NK-92 (cell line): ENCODE results near the gene APLF.

Source experiments
- DNase-seq: peaks from one replicate; lab custom pipeline; 2025; ENCODE audit not compliant: unreplicated experiment; lab: John Stamatoyannopoulos, UW

APLF gene, protein sequence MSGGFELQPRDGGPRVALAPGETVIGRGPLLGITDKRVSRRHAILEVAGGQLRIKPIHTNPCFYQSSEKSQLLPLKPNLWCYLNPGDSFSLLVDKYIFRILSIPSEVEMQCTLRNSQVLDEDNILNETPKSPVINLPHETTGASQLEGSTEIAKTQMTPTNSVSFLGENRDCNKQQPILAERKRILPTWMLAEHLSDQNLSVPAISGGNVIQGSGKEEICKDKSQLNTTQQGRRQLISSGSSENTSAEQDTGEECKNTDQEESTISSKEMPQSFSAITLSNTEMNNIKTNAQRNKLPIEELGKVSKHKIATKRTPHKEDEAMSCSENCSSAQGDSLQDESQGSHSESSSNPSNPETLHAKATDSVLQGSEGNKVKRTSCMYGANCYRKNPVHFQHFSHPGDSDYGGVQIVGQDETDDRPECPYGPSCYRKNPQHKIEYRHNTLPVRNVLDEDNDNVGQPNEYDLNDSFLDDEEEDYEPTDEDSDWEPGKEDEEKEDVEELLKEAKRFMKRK

DNA sequence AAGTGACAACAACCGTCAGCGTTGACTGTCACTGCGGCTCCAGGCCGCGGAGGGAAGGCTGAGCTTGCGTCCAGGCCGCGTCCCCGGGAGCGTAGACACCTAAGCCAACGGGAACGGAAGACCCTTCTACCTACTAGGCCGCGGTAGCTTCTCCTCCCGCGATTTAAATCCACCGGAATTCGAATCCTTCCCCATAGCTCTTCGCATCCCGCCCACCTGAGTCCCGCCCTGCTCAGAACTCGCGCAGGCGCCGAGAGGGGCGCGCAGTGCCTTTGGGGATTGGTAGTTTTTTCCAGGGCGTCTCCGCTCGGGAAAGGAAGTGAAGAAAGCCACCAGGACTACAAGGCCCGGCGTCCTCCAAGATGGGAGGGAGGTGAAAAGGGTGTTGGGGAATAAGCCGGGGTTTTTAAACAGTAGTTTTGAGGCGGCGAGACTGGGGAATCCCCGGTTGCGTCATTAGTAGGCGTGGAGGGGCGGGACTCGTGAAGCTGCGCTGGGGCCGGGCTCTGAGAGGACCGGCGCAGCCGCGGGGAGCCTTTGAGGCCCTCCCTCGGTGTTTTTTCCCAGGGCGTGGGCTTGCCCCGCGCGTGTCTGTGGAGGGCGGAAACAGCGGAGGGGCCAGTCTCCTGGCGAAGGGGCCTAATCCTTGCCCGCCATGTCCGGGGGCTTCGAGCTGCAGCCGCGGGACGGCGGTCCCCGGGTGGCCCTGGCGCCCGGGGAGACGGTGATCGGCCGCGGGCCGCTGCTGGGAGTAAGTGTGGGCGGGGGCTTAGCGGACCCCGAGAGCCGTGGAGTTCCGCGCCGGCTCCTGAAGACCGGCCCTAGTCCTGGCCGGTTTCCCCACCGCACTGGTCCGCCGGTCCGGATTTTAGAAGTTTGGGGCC is at the start of gene APLF, which contains the start of gene FBXO48:
TSS of gene APLF (plus strand) at position 509 of the 884 bp plus-strand sequence. CDS start at position 656, 147 bp downstream.
TSS of gene FBXO48 (minus strand) at position 218 of the 884 bp plus-strand sequence. CDS start 2,149 bp downstream, outside the sequence.
- DNase-seq: peak; percentile 96

DNA sequence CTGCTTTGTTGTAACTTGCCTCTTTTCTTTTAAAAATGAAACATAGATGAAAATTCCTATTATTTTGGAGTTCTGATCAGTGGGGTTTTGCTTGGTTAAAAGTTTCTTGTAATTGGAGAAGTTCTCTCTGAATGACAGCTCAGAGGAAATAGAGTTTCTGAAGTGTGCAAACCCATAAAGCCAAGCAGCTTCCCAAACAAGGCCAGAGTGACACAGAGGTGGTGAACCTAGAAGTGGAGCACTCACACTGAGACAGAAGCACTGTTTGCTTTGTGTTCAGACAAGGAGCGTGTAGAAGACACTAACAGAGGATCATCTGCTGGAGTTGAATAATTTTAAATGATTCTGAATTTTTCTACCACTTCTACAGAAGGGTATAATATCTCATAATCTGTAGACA is 49.5 kb upstream of the APLF start:
- no peak for DNase-seq

DNA sequence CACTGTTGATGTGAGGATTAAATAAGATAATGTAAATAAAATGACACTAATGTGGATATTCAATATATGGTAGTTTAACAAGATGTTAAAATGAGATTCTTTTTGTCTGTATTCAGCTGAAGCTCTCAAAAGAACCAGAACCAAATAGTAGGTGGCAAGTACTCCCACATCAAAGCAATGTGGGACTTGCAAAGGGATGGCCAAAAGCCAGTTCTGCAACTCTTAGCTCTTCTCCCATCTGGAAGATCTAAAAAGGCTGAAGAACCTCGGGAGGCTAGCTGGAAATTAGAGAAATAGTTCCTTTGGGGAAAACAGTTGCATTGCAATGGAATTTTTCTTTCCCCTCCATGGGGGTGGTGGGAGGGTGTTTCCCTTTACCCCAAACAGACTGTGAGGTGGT is 49.0 kb upstream of the APLF start:
- no peak for DNase-seq

DNA sequence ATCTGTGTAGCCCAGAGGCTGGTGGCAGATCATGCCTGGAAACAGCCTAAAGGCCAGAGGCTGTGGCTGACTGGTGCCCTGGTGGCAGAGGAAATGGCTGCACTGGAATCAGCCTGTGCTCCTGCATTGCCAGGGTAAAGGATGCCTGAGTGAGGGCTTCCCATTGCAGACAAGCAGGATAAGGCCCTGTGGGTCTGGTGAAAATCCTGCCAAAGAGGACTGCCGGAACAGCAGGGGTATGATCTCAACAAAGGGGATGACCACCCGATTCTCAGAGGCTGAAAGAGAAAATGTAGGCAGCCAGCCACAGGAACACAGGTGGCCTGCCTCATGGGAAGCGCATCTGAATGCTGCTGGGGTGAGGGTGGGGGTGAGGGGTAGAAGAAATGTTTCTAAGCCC is 48.5 kb upstream of the APLF start:
- DNase-seq: no peak

DNA sequence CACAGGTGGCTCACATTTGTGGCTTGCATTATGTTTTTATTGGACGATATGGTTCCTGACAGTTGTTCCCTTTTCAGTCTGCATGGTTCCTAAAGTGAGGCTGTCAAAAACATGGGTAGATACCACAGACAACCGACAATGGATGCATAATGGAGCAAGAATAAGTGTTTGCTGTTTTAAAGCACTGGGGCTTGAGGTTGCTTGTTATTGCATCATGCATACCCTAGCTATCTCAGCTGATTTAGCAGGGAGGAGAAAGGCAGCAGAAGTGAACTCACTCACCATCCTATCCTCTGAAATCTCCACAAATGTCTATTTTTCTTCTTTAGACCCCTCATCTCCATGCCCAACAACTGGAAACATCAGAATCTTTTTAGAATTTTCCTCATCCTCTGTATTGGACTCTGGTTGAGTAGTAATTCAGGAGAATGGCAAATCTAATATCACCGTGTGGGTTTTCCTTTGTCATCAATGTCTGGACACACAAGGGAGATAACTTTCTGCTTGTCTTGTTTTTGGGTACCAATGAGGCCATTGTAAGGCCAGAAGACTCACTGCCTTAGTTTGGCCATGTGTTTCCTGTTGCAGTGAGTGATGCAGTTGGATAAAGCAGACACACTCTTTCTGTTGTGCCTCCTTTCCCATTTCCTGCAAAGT is 47.0 kb upstream of the APLF start:
- no peak for DNase-seq

DNA sequence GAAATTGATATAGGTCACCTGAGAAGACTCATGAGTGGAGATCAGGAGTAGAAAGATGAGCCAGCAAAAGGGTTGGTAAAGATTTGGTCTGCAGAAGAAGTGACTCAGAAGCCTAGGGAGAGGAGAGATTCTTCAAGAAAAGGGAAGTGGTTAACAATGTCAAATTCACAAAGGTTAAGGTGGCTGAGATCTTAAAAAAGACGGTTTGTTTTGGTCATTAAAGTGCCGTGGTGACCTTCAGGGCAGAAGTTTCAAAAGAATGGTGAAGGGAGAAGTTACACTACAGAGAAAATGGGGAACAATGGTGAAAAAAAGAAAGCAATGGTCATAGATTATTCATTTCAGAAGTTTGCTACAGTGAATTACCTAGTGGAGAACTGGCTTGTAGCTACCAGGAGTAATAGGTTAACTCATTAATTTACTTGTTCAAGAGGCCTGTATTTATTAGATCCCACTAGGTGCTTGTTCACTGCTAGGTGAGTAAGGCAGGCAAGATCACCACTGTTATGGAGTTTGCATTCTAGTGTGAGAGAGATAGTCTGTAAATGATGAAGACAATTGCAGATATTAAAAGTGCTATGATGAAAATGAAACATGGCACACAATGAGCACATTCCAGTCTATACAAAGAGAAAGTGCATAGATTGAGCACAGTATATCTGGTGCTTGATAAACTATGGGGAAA is 43.3 kb upstream of the APLF start:
- DNase-seq: no peak

DNA sequence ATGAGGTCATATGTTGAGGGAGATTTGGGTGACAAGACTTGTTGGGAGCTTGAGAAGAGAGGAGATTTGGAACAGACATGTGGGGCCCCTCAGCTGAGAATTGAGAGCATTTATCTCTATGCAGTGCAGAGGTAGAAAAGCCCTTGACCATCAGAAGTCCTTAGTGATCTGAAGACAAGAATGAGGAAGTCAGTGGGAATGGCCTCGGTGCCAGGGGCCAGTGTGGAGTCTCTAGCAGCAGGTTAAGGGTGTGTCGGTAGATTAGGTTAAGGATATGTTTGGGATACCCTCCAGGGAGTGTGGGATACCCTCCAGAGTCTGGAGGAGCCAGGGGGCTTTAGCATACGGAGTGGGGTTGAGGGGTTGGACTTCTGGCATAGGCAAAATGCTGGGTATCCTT is 41.9 kb upstream of the APLF start:
- DNase-seq: no peak

DNA sequence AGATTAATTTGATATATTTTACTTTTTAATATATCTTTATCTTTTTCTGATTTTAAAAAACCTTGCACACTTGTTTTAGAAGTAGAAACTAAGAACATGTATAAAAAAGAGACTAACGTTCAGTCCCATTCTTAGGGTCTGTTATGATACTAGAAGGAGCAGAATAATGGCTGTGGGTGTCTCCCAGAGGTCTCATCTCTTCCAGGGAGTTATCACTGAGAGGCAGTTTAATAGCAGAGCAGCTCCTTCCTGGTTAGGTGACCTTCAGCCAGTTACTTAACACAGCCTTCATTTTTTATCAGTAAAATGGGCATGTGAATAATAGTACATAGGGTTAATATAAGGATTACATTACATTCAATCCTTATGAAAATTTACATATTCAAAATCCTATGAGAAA is 40.9 kb upstream of the APLF start:
- no peak for DNase-seq

DNA sequence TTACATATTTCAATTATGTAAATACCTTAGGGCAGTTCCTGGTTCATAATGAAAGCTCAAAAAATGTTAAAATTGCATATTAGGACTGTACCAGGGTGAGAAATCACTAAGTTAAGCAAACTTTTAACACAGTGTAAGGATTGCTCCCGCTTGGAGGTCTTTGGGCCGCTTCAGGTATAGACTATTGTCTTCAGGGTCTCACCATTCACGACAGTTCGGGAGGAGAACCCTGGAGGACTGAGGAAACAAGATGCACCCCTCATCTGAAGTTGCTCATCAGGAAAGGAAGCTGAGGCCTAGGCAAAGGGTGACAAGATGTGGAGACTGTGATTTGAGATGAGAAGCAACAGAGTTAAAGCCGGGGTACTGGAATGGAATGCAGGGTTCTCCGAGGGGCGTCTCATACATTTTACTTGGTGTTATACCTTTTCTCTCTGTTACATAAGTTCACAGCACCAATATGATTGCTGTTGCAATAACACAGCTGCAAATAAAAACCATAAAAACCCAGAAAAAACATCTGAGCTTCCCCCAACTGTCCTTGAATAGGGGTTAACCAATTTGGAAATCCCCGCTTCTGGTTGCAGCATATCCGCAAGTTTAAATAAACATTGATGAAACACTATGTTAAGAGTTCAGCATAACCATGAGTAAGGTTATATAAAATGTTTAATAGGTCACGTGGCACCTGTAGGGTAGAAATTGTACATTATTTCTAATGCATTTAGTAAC is 40.4 kb upstream of the APLF start:
- no peak for DNase-seq

DNA sequence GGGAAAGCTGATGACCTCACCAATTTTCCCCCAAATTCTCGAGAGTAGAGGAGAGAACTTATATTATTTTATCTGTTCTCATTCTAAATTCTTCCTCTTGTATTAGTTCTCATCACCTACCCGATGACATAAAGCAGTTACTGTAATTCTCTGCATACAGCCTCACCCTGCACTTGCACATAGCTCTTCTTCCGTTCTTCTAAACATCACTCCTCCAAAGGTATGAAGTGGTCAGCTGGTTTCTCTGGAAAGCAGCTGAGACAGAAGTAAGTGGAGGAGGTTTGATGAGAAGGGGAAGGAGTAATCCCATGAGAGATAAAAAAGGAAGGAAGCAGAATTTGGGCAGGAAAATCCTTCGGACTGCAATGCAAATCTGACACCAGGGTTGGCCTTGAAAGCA is 39.3 kb upstream of the APLF start:
- DNase-seq: no peak

DNA sequence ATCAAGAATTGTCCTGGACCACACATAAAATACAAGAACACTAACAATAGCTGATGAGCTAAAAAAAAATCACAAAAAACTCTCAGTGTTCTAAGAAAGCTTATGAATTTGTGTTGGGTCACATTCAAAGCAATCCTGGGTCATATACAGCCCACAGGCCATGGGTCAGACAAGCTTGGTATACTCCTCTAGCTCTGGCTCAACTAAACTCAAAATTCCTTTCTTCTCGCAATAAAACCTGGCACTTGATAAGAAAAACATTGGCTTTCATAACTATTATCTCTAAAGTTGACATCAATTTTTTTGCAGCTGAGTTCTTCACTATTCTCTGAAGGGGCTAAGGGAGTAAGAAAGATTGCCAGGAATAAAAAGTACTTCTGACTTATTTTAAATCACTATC is 38.6 kb upstream of the APLF start:
- no peak for DNase-seq

DNA sequence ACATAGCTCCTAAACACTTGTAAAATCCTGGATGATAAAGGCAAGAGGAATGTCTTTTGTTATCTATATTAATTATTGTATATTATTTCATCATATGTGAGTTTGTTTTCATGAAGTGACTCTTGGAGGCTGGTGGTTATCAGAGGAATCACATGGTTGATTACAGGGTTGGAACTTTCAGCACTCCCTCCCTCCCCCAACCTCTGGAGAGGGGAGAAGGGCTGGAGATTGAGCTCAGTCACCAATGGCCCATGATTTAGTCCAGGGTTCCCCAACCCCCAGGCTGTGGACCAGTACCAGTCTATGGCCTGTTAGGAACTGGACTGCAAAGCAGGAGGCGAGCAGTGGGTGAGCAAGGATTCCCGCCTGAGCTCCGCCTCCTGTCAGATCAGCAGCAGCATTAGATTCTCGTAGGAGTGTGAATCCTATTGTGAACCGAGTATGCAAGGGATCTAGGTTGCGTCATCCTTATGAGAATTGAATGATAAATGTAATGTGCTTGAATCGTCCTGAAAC is 38.0 kb upstream of the APLF start:
- no peak for DNase-seq

DNA sequence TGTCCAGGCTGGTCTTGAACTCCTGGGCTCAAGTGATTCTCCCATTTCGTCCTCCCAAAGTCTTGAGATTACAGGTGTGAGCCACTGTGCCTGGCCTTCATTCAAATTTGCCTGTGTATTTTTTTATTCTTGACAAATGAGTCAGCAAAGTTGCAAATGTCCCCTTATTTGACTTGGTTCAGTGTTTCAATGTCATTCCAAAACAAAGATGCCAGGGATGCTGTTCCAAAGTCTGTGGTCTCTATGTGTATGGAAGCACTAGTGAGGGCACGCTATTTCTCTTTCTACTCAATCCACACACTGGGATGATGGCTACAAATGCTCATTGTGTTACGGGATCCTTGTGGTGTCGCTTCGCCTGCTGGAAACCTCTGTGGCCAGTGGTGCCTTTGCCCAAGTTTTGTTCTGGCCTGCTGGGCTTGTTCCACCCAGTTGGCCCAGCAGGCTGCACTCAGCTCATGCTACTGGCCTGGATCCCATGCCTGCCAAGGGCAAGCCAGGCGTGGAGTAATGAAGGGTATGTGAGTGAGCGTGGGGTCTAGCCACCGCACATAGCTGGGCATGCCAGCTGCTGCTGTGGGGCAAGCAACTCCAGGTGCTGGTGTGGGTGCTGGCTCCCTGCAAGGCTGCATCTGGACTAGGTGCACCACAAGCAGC is 35.9 kb upstream of the APLF start:
- no peak for DNase-seq

DNA sequence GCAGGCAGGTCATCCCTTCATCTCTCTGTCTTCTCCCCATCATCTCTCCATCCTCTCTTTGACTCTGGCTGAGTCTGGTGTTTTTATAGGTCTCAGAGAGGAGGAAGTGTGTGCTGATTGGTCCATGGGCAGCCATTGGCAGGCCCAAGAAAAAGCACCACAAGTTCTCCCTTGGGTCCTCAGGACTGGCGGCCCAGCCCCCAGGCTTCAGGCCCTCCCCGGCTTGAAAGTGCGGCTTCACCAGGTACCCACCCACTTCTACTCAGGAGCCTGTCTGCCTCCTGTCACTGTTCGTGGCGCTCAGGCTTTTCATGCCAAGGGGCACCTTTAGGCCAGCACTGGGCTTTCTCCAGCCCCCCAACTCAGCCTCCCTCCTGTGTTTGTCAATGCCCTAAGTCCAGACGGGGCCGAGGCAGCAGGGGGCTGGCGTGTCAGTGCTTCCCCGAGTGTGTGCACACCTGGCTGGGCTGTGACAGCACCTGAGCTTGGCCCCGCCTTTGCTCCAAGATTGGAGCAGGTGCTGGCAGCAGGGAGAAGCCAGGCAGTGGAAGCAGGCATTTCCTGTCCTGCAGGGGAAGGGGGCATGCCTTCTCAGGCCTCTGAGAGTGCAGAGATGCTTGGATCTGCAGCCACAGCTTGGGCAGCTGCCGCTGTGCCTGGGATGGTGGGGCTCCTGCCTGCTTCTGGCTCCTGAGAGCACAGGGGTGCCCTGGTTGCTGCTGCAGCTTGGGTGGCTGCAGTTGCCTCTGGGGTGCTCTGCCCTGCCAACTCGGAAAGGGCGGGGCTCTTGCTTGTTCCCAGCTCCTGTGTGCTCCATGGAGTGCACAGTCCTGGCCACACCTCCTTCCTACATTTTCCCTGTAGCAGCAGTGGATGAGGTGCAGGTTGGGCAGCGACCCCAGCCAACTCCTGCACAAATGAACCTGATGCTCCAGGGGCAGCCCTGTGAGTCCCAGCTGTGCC is 34.4 kb upstream of the APLF start:
- no peak for DNase-seq

DNA sequence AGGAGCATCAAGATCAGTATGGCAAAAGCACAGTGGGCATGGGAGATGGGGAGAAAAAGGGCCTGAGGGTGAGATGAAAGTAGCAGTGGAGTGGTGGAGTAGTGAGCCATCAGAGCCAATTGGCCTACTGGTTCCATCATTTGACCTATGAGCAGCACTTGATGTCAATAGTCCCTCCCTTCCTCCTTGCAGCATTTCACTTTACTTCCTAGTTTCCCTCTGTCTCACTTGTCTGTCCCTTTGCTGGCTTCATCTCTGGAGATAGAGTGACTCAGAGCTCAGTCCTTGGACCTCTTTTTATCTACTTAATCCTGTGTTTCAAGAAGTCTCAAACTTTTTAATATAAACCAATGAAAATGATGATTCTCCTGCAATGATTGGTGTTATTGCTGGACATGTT is 32.4 kb upstream of the APLF start:
- no peak for DNase-seq

DNA sequence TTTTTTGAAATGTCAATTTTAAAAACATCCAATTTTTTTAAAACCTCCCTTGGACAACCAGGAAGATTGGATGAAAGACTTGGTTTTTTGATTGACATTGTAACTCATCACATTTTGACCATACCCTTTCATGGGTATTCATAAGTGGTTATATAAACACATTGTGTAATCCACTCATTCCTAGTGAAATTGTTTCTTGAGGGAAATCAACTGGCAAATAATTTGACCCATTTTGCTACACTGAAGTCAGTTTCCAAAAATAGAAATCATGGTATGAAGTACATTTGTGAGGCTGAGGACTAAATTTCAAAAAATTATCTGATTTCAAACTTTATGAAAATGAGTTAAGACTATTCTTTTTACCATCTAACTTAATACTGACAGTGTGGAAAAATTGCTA is 31.8 kb upstream of the APLF start:
- DNase-seq: no peak

DNA sequence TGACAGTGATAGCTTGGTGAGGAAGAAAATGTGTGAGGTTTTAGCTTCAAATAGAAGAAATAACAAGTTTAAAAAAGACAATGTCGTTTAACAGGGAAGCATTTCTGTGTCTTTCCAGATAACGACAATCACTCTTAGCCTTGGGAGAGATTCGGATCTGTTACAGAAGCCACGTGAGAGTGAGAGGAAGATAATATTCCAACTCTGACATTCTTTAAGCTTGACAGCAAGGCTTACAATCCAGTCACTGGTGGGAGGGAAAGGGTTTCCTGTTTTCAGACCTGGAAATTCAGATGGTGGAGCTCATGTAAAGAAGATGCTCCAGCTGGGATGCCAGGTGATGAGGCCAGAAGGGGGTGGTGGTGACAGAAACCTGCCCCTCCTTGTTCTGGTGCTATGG is 31.1 kb upstream of the APLF start:
- no peak for DNase-seq
